AG09309 (cell line): Measurements from ENCODE around the gene RAD51B.
"Not testable (repeated sequence)": the region's sequence is repeated elsewhere in the genome, so short reads cannot be mapped to it uniquely, and the experiment has no call there.

Experiments
- DNase-seq: peaks from one replicate; pipeline ENCODE4 v3.0.0-alpha.2; 2010; ENCODE audit warnings: low read depth
- H3K4me3 ChIP-seq: 2 replicates; pipeline ENCODE4 v1.5.1; 2011; ENCODE audit warnings: mild to moderate bottlenecking, low read depth, low read length, moderate library complexity; ENCODE audit not compliant: control insufficient read depth
- TF ChIP-seq, protein P1 (sequence below): IDR thresholded peaks from 2 replicates; pipeline ENCODE4 v1.5.1; 2011; ENCODE audit warnings: mild to moderate bottlenecking, low read depth, low read length, inconsistent platforms; ENCODE audit not compliant: insufficient read depth, control insufficient read depth; ENCODE audit errors: missing control alignments

Gene RAD51B

DNA sequence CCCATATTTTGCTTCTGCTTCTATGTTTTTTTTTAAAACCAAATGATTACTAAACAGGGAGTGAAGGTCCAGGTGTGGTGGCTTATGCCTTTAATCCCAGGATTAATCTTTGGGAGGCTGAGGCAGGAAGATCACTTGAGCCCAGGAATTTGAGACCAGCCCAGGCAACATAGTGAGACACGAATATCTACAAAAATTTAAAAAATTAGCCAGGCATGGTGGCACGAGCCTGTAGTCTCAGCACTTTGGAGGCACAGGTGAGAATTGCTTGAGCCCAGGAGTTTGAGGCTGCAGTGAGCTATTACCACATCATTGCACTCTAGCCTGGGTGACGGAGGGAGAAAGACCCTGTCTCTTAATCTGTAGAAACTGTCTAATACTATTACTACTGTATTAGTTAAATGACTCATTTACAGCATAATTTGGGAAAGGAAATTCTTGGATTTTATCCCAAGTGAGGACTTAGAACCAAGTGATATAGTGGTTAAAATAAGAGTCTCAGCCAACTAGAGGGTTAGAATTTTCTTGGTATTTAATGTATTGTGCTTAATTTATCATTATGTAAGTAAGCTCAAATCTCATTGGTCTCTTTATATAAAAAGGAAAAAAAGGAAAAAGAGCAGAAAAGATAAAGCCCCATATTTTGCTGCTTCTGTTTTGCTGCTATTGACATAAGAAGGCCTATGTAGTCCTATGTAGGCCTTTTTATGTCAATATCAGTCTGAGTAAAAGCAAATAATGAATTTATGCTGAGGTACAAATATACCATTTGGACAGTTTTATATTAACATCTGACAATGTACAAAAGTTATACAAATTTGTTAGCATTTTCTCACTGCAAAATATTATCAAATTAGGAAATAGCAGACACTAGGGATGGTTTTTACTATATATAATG is 163.4 kb downstream of the RAD51B start:
- no peak for DNase-seq
- TF ChIP-seq, protein P1, sequence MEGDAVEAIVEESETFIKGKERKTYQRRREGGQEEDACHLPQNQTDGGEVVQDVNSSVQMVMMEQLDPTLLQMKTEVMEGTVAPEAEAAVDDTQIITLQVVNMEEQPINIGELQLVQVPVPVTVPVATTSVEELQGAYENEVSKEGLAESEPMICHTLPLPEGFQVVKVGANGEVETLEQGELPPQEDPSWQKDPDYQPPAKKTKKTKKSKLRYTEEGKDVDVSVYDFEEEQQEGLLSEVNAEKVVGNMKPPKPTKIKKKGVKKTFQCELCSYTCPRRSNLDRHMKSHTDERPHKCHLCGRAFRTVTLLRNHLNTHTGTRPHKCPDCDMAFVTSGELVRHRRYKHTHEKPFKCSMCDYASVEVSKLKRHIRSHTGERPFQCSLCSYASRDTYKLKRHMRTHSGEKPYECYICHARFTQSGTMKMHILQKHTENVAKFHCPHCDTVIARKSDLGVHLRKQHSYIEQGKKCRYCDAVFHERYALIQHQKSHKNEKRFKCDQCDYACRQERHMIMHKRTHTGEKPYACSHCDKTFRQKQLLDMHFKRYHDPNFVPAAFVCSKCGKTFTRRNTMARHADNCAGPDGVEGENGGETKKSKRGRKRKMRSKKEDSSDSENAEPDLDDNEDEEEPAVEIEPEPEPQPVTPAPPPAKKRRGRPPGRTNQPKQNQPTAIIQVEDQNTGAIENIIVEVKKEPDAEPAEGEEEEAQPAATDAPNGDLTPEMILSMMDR: no peak
- no peak overlapping the region for H3K4me3 ChIP-seq

DNA sequence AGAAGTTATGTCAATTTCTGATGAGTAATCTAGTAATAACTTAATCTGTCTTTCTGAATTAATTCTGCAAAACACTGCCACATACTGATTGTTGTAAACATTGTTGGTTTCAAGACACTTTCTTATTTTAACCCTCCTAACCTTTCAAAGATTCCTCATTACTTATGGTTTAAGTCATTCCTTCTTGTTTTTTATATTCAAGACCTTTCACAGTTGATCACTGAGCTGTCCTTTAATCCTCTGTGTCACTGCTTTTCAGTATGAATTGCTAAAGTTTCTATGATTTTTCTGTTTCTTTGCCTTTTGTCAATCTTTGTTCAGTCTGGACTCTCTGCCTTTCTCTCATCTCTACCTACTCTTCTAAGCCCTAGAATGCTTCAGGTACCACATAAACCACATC is 164.7 kb downstream of the RAD51B start:
- DNase-seq: no peak
- TF ChIP-seq, protein P1: no peak
- H3K4me3 ChIP-seq: no peak overlapping the region

DNA sequence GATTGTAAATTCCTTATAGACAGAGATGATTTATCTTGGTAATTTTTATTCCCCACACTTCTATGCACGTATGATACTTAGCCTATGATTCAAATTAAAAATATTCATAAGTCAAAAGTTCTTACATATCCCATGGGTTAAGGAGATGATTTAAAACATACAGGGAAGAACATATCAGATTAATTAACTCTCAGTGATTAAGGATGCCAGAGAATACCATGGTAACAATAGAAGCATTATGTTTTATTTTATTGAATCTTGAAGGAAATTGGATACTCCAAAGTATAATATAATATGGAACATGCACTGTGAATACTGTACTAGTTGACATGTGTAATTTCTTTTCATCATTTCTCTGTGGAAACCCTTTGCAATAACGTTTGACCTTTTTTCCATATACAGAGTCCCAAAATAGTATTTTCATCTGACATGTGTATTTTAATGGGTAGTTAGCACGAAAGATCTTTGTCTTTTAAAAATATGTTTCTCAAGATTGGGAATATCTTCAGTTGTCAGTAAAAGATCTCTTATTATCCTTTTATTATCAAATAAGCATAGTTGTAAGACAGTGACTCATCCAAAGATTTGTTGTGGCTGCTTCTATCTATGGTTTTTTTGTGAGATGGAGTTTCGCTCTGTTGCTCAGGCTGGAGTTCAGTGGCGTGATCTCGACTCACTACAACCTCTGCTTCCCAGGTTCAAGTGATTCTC is 166.7 kb downstream of the RAD51B start:
- H3K4me3 ChIP-seq: no peak overlapping the region
- TF ChIP-seq, protein P1: no peak
- no peak for DNase-seq

DNA sequence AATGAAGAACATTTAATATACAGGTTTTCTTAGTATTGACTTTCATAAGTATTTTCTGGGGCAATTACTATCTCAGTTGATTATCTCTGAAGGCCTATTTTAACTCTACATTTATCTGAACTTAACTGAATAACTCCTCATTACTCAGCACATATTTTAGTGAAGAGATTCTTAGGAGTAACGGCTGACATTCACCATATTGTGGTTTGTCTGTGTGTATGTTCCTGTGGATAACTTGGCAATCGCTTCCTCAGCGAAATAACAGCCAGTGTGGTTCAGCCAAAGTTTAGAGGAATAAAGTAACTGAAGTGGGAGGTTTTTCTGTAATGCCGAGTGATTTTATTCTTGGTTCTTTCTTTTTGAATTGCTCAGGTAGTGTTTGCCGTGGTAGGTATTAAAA is 168.0 kb downstream of the RAD51B start:
- peak; percentile 76 for DNase-seq
- no peak overlapping the region for H3K4me3 ChIP-seq
- TF ChIP-seq, protein P1: no peak

DNA sequence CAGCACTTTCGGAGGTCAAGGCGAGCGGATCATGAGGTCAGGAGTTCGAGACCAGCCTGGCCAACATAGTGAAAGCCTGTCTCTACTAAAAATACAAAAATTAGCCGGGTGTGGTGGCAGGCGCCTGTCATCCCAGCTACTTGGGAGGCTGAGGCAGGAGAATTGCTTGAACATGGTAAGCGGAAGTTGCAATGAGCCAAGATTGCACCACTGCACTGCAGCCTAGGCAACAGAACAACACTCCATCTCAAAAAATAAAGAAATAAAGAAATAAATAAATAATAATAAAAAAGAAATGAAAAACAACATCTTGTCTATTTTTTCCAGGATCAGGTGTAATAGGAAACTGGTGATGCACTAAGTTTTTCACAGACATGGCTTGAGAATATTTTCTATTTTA is 168.6 kb downstream of the RAD51B start:
- not testable (repeated sequence) for H3K4me3 ChIP-seq, DNase-seq

DNA sequence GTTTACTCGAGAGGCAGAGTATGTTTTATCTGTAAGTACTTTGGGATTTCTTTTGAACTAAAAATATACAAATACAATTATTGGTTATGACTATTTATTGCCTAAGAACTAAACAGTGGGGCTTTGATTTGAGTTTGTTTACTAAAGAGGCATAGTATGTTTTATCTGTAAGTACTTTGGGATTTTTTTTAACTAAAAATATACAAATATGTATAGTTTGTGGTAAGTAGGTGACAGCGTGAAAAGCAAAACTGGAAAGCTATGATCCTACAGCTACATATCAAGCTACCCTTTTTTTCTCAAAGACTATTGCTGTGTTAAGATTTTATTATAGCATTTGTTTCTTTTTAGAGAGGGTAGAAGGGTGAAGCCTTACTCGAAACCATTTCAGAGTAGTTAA is 171.0 kb downstream of the RAD51B start:
- TF ChIP-seq, protein P1: no peak
- DNase-seq: no peak

DNA sequence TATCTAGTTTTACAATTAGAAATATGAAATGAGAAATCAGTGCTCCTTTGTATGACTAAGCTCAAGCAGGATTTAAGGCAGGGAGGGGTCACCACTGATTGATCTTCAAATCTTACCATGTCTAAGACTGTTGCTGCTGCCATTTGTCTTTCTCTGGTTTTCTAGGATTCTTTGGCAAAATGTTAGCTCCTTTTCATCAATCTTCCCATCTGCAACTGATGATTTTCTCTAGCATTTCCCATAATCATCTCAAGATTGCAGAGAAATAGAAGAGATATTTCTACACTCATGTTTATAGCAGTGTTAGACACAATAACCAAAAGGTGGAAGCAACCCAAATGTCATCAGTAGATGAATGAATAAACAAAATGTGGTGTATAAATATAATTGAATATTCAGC is 175.0 kb downstream of the RAD51B start:
- no peak for DNase-seq
- H3K4me3 ChIP-seq: no peak overlapping the region
- TF ChIP-seq, protein P1: no peak

More for the DNA sequence above, 171.0 kb downstream of the RAD51B start:
- no peak overlapping the region for H3K4me3 ChIP-seq
